T47D (cell line): ENCODE results near the gene EBF4.

Experiments
- DNase-seq, 2 experiments: peaks; one replicate each; pipeline versions ENCODE4 v3.0.0 to v3.0.0-alpha.2; 2011 to 2012; ENCODE audit warnings: low read depth in 1 of 2, low spot score in 1 of 2
- JUND ChIP-seq: IDR thresholded peaks from 2 replicates; pipeline ENCODE4 v1.6.1; 2012; ENCODE audit warnings: low read depth
- in situ Hi-C: cut with HindIII; loops from 2 replicates; pipeline ENCODE4 v1.10.0; 2016; ENCODE audit warnings: low sequenced_read_pairs, low pct_unique_long_range_greater_than_20kb

EBF4 gene

DNA sequence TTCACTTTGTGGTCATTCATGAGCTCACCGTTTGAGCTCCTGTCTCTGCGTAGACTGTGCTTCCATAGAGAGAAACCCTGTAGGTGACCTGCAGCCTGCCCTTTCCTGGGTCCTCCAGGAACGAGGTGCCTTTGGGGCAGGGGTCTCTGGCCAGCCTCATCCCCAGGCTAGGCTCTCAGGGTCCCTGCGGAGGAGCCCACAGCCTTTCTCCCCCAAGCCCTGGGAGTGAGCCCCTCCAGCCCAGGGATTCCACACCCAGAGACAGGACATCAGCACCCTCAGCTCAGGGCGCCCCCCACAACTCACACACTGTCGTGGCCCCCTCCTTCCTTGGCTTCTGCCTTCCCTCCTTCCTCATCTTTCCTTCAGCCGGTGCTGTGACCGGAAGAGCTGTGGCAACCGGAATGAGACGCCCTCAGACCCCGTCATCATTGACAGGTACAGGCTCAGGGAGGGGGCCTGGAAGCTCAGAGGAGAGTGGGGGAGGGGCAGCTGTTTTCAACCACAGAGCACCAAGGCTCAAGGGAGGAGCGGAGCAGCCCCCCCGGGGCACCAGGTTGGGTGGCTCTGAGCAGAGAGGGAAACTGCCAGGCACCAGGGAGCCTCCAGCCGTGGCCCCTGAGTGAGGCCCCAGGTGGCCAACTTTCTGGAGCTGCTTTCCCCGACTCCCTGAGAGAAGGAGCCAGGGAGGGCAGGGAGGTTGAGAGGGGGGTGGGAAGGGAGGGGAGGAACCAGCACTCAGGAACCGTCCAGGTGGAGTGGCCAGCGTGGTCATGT lies 16.8 kb downstream of the EBF4 start:
- no peak for TF ChIP-seq JUND
- DNase-seq = no peak
- in situ Hi-C loops = no loop called here

DNA sequence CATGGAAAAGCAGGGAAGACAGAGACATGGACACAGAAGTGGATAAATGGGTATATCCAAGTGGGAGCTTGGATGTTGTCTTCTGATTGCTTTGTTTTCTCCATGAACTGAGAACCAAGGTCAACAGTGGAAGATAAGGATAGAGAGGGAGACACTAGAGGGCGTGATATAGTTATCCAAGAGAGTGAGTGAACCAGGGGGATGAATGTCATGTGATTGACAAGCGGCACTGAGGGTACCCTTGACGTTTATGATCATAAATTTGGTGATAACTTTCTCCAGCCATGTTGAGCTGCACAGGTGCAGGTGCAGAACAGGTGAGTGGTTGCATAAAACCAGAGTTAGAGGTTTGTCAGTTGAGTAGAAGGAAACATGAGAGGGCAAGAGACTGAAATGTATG lies 20.7 kb downstream of the EBF4 start:
- TF ChIP-seq JUND = no peak
- no peak for DNase-seq
- in situ Hi-C loops = no loop called here

DNA sequence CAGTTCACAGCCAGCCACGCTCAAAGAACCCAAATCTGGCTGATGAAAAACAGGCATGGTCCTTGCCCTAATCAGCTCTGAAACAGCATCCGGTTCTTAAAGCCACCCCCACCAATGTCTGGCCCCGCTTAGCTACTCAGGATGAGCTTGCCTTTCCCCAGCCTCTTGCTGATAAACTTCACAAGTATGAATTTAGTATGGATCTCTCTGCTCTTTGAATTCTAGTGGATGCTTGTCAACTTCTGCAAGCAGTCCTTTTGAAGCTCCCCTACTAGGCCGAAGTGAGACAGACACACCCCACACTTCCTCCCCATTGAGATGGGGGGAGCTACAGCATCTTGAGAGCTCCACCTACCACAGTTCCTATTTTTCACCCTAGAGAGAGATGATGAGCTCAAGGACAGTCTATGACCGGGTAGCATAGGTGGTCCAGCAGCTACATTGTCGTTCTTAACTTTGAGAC lies 36.7 kb downstream of the EBF4 start:
- no peak for DNase-seq
- no peak for TF ChIP-seq JUND
- in situ Hi-C loops = no loop called here

DNA sequence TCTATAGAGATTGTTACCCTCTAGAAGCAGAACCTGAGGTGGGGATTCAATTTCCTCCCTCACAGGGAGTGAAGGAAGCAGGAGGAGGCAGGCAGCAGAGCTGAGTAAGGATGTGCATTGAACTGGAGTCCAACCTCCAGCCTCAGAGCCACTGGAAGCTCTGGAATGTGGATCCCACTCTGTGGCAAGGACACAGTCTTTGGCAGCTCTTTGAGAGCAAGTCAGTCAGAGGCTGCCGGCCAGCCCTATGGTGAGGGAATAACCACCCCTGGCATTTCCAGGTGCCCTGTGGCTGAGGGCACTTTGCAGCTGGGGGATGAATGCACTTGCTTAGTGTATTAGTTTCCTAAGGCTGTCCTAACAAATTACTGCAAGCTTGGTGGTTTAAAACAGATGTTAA lies 37.2 kb downstream of the EBF4 start:
- DNase-seq = no peak
- in situ Hi-C loops = no loop called here
- no peak for TF ChIP-seq JUND

DNA sequence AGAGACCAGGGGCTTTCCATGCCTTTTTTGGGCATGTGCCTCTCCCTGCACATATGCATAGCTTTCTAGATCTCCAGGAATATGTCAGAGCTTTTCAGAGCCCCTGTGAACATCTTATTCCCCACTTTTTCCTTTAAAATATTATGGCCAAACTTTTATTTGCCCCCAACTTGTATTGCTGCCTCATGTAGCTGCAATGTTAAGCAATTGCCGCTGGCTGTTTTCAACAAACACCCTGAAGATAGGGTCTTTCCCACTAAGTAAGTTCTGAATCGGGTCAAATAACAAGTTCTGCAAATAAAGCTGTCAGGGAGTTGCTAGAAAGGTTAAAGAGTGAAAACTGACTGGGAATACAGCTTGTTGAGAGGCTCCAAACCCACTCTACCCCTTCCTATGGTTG lies 42.3 kb downstream of the EBF4 start:
- in situ Hi-C loops = no loop called here
- DNase-seq = no peak
- no peak for TF ChIP-seq JUND

DNA sequence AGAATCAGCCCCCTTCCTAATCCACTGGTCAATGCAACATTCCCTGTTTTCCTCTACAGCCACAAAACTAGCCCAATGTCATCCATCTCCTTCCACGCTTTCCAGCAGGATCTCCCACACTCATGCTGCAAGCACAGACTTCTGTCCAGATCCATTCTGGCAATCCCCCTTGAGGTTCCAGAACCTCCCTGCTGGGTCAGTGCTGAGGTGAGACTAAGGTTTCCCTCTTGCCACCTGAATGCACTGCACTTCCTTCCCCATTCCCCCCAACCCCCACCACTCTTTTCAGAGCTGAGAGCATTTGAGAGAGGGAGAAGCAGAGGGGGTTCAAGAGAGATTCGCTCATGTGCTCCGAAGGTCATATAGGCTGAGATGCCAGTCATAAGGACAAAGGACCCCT lies 43.9 kb downstream of the EBF4 start:
- no peak for TF ChIP-seq JUND
- DNase-seq = no peak
- in situ Hi-C loops = no loop called here

DNA sequence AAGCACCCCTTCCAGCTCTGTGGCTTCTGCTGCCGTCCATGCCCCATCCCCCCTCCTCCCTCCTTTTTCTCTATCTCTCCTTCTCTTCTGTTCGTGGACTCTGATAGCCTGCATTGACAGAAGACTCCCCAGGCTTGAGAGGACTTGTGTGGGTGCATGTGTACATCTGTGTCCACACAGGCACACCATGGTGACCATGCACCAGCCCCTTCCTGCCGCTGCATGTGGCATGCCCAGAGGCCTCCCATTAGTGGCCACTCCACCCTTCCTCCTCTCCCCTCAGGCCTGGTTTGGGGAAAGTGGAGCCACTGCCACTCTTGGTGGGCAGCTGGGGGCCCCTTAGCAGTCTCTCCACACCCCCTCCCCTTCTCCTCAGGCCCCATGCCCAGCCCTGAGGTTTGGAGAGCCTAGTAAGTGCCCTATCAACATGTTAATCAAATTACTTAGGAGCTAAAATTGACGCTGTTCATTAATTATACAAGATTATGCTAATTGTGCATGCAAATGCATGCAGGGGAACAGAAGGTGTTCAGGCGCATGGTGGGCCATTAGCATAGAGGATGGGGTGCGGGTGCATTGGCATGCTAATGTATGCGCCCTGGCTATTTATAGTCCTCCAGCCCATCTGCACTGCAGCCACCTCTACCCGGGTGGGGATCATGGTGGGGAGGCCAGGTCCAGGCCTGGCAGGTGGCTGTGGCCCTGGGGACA lies 45.9 kb downstream of the EBF4 start:
- in situ Hi-C loops = no loop called here
- TF ChIP-seq JUND = no peak
- DNase-seq = no peak

DNA sequence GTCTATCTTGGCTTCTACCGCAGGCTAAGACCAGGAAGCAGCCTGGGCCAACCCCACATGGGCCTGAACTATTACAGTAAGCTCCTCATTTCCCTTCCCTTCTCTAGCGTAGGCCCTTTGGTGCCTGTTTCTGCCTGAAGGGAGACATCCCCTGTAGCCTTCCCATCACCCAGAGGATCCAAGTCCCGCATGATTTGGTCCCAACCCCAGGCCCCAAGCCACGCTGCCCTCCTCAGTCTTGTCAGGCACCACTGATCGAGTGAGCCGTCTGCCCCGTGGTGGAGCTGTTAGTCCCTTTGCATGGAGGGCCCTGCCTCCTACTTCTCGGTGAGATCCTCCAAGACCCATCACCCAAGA lies 46.4 kb downstream of the EBF4 start:
- TF ChIP-seq JUND = no peak
- in situ Hi-C loops = no loop called here
- no peak for DNase-seq

DNA sequence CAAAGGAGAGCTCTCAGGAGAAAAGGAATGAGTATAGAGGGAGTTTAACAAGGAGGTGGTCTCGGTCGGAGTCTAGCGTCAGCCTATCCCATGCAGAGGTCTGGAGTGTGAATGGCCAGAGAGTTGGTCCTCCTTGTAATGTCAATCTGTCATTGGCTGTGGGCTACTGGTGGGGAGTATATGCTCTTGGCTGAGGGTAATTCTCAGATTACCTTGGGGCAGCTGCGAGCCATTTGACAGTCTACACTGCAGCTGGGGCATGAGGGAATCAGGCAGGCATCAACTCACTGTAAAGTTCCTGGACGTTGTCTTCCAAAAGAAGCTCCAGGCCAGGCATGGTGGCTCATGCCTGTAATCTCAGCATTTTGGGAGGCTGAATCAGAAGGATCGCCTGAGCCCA lies 48.1 kb downstream of the EBF4 start:
- no peak for DNase-seq
- TF ChIP-seq JUND = no peak
- in situ Hi-C loops = no loop called here

DNA sequence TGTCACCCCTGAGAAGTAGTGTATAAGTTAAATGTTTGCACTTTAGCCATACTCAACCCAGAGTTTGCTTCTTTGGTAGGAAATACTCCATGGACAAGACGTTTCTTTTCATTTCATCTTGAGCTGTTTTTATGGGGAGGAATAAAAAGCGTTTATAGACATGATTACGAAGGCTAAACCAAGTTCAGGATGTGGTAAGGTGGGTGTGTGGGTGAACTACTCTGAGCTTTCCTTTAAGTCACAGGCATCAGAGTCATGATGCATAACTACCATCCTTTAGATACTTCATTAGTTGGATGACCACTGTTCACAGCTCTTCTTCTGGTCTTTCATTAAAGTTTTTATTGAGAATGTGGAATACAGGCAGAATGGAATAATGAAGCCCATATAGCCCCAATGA lies 48.9 kb downstream of the EBF4 start:
- in situ Hi-C loops = no loop called here
- no peak for DNase-seq
- no peak for TF ChIP-seq JUND

DNA sequence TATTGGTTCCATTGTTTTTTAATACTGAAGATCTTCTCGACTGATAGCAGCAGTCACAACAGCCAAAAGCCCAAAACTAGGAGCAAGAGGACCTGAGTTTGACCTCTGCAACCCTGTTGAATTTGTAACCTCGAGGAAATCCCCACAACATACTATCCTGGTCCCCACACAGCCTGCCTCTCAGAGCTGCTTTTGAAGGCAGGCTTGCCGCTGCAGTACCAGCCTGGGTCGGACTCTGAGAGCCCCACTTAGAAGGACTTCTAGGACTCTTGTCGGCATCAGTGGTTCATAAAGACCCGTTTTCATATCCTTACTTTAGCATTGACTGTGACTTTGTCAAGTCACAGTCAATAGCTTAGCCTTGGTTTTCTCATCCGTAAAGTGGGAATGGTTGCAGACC lies 49.3 kb downstream of the EBF4 start:
- no peak for DNase-seq
- TF ChIP-seq JUND = no peak
- in situ Hi-C loops = no loop called here

DNA sequence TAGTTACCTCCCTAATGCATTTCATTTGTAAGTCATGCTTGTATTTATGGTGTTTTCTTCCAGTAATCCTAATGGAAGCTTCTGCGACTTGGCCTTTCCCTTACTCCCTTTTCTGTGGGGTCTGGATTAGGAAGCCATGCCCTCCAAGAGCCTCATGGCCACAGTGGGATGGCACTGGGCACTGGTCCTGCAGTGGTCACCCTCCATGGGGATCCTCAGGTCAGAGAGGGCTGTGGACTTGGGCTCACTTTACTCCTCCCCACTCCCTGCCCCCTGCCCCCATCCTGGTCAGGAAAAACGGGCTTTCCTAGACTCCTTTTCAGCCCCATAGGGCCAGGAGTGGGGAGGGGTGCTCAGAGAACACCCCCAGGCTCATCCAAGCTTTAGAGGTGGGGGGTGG lies 49.9 kb downstream of the EBF4 start:
- in situ Hi-C loops = no loop called here
- no peak for DNase-seq
- no peak for TF ChIP-seq JUND

DNA sequence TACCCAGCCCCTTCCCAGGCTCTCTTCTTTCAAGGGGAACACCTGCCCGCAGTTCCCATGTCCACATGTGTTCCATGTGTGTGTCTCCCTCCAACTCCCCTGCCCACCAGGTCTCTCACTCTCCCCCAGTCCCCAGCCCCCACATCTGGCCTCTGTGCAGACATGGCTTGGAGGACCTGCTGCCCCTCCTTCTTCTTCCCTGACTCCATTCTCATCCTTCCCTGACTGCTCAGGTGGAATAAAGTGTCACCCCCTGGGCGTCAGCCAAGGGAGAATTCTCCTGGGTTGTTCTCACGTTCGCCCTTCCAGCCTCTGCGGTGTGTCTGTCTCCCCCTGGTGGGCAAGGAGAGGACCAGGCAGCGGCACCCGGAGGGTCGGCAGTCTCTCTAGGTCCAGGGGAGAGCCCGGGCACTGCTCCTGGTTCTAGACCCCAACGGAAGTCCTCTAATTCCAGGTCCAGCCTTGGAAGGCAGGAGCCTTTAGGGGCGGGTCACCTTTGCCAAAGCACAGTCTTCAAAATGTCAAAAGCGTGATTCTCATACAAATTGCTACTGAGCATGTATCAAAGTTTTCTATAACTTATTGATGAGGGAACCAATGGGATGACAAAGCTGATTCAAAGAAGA lies 50.5 kb downstream of the EBF4 start:
- no peak for TF ChIP-seq JUND
- peak; percentile 75 to 83 for DNase-seq
- in situ Hi-C loops = no loop called here
